HG03097 (cell line): Measurements from ENCODE around the gene ZNF441.
"Not testable (repeated sequence)": the region's sequence is repeated elsewhere in the genome, so short reads cannot be mapped to it uniquely, and the experiment has no call there.

Experiments
- ATAC-seq: cut with Tn5 transposase; IDR thresholded peaks from one replicate; pipeline ENCODE4 v1.9.1; 2021; ENCODE audit not compliant: unreplicated experiment, low FRiP score

The ZNF441 gene

DNA sequence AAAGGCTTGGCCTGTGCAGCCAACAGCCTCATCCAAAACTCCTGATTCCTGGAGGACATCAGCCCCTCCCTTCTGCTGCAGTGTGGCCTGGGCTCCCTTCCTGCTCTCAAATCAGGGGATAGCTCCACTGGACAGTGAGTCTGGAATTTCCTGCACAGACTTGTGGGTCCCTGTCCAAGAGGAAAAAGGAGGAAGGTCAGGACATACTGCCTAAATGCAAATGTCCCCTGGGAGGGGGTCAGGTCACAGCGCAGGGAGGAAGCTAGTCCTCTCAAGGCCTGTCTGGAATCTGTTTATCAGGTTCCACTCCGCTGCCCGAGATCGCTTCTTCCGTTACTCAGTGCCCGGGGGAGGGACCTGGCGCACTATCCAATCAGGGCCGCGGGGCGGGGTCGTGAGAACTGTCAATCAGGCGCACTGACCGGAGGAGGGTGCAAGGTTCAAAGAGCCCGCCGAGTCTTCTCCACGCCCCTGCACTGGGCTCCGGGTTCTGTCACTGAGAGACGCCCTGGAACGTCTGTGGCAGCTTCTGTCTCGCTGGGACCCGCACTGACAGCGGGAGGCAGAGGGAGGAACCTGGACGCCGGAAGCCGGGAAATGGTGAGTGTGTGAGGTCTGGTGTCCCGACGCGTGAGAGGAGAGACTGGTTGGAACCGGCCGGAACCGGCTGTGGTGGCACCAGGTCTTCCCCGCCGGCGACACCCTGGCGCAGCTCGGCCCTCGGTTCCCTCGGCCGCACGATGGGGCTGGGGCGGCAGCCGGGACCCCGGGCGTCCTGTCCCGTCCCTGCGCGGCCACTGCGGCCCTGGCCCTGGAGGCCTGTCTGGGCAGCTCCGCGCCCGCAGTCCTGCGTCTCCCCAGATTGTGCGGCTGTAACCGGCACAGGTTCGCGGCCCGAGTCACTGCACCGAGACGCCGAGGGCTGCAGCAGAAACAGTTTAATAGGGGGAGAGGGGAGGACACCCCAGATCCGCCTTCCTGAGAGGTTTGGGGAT is at the start of gene ZNF441:
Gene ZNF441, plus strand, starts transcription at position 404 of the 995 bp plus-strand sequence. Its CDS starts 194 bp downstream, at position 598.
- peak; percentile 86 for ATAC-seq

DNA sequence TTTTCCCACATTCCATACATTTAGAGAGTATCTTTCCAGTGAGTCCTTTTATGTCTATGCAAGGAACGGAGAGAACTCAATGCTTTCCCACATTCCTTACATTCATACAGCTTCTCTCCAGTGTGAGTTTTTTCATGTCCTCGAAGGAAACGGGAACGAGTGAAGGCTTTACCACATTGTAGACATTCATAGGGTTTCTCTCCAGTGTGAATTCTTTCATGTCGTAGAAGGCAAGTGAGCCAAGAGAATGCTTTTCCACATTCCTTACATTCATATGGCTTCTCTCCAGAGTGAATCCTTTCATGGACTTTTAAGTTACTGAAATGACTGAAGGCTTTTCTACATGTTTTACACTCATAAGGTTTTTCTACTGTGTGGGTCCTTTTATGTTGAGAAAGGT is 45.1 kb upstream of the ZNF441 start:
- ATAC-seq, result no peak

DNA sequence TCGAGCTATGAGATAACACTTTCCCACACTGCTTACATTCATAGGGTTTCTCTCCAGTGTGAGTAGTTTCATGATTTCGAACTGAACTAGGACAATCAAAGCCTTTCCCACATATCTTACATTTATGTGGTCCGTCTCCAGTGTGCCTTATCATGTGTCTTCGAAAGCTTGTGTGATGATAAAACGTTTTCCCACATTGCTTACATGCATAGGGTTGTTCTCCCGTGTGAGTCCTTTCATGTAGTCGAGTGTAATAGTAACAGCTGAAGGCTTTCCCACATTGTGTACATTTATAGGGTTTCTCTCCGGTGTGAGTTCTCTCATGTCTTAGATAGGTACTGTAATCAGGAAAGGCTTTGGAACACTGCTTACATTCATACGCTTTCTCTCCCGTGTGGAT is 44.4 kb upstream of the ZNF441 start:
- no peak for ATAC-seq

DNA sequence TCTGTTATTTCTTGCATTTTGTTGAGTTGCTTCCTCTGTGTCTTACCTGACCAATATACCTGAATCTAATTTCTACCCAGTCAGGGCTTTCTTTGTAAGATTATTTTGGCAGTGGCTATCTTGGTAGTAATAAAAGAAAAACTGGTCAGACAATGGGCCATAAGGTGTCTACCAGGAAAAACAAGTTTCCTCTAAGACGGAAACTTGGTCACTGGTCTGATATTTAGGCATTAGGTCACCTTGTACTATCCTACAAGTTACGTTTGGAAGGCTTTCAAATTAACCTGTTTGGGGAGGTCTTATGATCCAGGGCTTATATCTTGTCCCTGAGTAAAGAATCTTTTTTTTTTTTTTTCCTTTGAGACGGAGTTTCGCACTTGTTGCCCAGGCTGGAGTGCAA is 37.2 kb upstream of the ZNF441 start:
- ATAC-seq, result no peak

DNA sequence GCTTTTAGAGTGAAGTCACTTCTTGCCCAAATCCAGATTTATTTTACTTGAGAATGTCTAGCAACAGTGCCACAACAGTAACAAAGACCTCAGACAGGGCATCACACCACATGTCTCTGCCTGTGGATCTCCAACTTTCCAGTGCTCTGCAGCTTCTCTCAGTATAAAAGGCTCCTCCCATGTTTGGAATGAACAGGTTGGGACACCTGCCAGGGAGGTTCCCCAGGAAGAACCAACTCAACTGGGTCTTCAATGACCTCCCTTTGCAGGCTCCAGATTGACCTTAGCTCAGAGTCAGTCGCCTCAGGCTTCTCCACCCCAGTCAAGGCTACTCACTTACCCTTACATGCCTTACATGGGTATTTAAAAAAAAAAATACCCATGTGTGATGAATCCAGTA is 31.4 kb upstream of the ZNF441 start:
- ATAC-seq, result no peak

DNA sequence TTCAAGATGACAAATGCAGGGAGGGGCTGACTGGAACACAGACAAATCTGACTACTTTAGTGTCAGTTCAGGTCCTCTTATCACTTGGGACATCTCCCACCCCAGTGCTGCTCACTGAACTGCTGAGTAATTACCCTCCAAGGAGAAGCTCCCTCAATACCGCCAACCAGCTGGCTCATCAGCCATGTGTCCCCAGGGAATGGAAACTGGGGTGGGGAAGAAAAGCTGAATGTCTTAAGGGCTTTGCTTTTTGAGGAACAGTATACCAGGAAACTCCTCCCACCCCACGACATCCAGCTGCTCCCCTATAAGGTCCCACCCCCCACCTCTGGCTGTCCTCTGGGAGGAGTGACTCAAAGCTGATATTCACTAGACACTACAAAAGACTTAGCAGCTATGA is 30.1 kb upstream of the ZNF441 start:
- ATAC-seq, result no peak

DNA sequence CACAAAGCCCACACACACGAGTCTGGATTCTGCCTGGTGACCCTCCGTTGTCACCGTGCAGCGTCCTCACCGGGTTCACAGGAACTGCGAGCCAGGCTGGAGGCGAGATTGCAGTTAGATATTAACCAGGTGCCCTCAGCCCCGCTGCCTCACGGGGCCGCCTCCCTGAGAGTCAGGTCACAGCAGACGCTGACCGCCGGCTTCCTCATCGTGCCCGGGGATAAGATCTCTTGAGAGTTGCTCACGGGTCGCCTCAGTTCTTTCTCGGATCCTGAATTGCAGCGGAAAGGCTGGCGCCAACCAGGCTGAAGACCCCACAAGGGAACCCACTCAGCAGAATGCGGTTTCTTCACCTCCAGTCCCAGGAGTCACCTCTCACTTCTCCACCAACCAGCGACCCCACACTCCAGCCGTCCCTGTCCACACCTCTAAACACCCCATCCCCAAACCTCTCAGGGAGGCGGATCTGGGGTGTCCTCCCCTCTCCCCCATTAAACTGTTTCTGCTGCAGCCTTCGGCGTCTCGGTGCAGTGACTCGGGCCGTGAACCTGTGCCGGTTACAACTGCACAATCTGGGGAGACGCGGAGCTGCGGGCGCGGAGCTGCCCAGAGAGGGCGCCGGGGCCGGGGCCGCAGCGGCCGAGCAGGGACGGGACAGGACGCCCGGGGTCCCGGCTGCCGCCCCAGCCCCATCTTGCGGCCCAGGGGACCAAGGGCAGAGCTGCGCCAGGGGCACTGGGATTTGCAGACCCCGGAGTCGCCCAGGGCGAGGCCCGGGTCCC is 28.6 kb upstream of the ZNF441 start:
- ATAC-seq, result peak; percentile 32

DNA sequence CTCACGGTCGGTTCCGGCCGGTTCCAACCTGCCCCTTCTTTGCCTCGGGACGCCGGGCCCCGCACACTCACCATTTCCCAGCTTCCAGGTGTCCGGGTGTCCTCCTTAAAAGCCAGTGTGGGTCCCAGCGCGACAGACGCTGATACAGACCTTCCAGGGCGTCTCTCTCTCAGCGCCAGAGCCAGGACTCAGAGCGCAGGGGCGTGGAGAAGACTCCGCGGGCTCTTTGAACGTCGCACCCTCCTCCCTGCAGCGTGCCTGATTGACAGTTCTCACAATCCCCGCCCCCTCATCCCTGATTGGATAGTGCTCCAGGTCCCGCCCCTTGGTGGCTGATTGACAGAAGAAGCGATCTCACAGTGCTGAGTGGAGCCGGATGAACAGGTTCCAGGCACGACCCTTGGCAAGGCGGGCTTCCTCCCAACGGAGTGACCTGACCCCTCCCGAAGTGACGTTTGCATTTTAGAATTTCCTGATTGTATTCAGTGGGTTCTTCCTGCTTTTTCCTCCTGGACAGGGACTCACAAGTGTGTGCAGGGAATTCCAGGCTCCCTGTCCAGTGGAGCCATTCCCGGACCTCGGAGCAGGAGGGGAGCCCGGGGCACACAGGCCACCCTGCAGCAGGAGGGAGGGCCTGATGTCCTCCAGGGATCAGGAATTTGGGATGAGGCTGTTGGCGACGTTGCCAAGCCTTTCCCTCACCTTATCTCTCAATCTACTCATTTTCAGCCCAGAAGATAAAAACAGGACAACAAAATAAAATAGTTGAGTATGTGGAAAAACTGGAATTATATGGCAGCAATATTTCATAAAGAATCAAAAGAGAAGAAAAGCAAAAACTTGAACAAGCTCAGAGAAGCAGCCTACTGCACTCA is 27.8 kb upstream of the ZNF441 start, which contains the start of gene ZNF823:
Gene ZNF823, minus strand, starts transcription at position 201 of the 875 bp plus-strand sequence. Its CDS starts 127 bp downstream, at position 74.
- ATAC-seq, result peak; percentile 83

DNA sequence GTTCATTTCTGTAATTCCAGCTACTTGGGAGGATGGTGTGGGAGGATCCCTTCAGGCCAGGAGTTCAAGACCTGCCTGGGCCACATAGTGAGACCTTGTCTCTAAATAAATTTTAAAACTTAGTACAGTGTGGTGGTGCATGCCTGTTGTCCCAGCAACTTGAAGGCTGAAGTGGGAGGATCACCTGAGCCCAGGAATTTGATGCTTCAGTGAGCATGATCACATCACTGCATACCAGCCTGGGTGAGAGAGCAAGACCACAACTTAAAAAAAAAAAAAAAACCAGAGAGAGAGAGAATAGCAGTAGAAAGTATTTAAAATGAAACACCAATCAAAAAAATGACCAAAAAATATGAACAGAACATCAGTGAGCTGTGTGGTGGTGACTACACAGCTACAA is 20.9 kb upstream of the ZNF441 start:
- ATAC-seq, result no peak

DNA sequence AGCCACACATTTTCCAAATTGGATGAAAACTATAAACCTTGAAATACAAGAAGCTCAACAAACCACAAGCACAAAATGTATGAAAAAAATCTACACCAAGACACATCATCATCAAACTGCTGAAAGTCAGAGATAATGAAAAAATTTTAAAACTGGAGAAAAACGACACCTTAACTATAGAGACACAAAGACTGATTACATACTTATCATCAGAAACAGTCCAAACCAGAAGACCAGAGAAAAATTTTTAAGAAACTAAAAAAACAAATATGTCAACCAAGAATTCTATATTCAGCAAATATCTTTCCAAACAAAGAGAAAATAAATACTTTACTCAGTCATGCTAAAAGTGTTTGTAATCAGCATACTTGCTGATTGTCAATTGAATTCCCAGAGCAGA is 19.5 kb upstream of the ZNF441 start:
- no peak for ATAC-seq

DNA sequence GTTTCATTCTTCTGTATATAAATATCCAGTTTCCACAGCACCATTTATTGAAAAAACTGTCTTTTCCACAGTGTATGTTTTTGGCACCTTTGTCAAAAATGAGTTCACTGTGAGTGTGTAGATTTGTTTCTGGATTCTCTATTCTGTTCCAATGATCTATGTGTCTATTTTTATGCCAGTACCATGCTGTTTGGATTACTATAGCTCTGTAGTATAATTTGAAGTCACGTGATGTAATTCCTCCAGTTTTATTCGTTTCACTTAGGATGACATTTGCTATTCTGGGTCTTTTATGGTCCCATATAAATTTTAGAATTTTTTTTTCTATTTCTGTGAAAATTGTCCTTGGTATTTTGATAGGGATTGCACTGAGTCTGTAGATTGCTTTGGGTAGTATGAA is 17.0 kb upstream of the ZNF441 start:
- ATAC-seq, result no peak

DNA sequence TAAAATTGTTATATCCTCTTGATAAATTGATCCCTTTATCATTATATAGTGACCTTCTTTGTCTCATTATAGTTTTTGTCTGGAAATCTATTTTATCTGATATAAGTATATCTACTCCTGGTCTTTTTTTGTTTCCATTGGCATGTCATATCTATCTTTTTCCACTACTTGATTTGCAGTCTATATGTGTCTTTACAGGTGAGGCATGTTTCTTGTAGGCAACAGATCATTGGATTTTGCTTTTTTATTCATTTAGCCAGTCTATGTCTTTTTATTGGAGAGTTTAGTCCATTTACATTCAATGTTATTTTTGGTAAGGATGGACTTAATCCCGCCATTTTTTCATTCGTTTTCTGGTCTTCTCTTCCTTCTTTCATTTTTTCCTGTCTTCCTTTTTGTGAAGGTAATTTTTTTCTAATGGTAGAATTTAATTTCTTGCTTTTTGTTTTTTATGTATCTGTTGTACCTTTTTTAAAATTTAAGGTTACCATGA is 14.5 kb upstream of the ZNF441 start:
- no peak for ATAC-seq

DNA sequence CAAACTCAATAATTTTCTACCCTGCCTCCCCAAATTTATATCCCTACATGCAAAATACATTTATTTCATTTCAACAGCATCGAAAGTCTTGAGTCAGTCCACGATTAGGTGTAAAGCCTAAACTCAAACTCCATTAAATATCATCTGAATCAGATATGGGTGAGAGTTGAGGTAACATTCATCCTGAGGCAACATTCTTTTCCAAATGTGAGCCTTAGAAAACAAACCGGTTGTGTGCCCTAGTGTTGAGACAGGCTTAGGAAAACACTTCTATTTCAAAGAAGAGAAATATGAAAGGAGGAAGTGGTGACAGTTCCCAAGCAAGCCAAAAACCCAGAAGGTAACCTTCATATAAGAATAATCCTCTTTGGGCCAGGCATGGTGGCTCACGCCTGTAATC is 12.1 kb upstream of the ZNF441 start:
- no peak for ATAC-seq

DNA sequence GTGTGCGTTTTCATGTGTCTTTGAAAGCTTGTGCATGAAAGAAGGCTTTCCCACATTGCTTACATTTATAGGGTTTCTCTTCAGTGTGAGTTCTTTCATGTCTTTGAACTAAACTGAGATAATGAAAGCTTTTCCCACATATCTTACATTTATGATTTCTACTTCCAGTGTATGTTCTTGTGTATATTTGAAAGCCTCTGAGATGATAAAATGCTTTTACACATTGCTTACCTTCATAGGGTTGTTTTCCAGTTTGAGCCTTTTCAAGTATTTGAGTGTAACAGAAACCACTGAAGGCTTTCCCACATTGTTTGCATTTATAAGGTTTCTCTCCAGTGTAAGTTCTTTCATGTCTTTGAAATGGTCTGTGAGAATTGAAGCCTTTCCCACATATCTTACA is 9.8 kb upstream of the ZNF441 start:
- ATAC-seq, result no peak

DNA sequence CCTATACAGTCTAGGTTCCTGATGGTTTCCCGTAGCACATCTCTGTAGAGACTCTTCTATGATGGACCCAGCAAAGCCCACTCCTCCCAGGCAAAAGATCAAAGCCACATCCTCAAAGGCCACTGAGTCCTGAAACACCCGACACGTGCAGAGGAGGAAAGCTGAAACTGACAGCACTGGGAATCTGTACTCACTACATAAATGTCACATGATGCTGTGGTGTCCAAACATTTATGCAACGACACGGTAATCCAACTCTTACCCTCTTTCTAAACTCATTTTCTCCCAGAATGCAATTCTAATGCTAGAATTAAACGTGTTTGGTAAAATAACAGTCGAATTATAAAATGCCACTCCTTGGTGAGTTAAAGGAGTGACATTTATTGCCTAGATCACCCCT is 7.0 kb upstream of the ZNF441 start:
- no peak for ATAC-seq

DNA sequence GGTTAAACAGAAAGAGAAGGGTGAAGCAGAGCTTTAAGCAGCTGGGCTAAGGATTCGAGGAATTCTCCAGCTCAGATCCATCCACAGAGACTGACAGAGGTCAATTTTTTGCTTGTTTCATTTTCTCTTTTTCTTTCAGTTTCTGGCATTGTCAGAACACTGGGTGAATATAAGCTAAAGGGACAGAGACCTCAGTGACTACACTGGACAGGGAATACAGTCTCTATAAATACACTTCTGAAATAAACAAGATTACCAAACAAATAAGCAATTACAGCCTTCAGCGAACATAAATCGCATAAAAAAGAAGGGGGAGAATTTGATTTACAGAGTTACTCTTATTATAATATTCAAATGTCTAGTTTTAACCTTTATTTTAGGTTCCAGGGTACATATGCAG is 3.7 kb upstream of the ZNF441 start:
- ATAC-seq, result no peak

DNA sequence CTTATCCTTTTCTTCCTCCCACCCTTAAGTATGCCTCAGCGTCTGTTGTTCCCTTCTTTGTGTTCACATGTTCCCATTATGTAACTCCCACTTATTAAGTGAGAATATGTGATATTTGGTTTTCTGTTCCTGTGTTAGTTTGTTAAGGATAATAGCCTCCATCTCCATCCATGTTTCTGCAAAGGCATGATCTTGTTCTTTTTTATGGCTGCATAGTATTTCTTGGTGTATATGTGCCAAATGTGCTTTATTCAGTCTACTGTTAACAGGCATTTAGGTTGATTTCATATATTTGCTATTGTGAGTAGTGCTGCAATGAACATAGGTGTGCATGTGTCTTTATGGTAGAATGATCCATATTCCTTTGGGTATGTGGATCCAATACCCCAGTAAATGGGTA is 3.2 kb upstream of the ZNF441 start:
- no peak for ATAC-seq

DNA sequence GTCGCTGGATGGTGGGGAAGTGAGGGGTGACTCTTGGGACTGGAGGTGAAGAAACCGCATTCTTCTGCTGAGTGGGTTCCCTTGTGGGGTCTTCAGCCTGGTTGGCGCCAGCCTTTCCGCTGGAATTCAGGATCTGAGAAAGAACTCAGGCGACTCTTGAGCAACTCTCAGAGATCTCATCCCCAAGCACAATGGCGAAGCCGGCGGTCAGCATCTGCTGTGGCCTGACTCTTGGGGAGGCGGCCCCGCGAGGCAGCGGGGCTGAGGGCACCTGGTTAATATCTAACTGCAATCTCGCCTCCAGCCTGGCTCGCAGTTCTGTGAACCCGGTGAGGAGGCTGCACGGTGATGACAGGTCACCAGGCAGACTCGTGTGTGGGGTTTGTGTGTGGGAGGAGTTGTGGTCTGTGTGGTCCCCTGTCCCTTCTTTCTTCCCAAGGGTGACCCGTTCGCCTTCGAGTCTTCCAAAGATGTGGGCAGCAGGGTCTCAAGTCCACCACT is 883 bp downstream of the ZNF441 start:
- ATAC-seq, result peak; percentile 26

DNA sequence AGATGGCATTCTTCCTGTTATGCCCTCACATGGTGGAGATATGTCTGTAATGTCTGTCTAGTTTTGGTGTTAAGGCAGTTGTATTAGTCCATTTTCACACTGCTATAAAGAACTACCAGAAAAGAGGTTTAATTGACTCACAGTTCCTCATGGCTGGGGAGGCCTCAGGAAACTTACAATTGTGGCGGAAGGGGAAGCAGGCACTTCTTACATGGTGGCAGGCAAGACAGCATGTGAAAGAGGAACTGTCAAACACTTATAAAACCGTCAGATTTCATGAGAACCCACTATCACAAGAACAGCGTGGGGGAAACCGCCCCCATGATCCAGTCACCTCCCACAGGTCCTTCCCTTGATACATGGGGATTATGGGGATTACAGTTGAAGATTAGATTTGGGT is 3.2 kb downstream of the ZNF441 start:
- no peak for ATAC-seq

DNA sequence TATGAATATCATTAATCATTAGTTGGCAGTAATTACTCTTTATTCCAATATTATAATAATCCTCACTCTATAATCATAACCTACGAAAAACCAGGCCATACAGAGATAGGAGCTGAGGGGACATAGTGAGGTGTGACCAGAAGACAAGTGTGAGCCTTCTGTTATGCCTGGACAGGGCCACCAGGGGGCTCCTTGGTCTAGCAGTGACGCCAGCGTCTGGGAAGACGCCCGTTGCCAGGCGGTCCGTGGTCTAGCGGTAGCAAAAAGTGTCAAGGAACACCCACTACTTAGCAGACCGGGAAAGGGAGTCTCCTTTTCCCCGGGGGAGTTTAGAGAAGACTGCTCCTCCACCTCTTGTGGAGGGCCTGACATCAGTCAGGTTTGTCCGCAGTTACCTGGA is 4.7 kb downstream of the ZNF441 start:
- ATAC-seq, result not testable (repeated sequence)
